CD14-positive monocyte (primary cell): Measurements from ENCODE around the gene MRPL32. TPM values are rescaled to one million over a fixed set of nuclear protein-coding genes. Genes with fewer than 3 reads are reported as not detected.

Experiments used
- DNase-seq, 3 donors: peaks; one replicate each; pipeline ENCODE4 v3.0.0-alpha.2; 2011 to 2022
- H2AFZ ChIP-seq: 2 replicates; pipeline ENCODE4 v1.6.0; 2012; ENCODE audit warnings: mild to moderate bottlenecking, low read depth, low read length, inconsistent platforms; ENCODE audit not compliant: insufficient read depth, poor library complexity, severe bottlenecking
- H3K27ac ChIP-seq, 2 donors: 1 replicate in 1 of 2; 2 replicates in 1 of 2; pipeline ENCODE4 v1.5.1; 2012 to 2013; ENCODE audit warnings: low read length in 2 of 2, control low read depth in 1 of 2, inconsistent platforms in 1 of 2, low read depth in 1 of 2, mild to moderate bottlenecking in 1 of 2
- H3K27me3 ChIP-seq, 2 donors: one replicate each; pipeline versions ENCODE4 v1.6.0 to v1.6.1; 2011 to 2013; ENCODE audit warnings: low read length in 2 of 2; ENCODE audit not compliant: control insufficient read depth in 2 of 2, insufficient read depth in 2 of 2
- H3K36me3 ChIP-seq, 2 donors: replicated peaks in 1 of 2; 1 replicate in 1 of 2; 2 replicates in 1 of 2; pipeline versions ENCODE4 v1.5.1 to v1.6.1; 2012 to 2013; ENCODE audit warnings: low read length in 2 of 2, control low read depth in 1 of 2, inconsistent platforms in 1 of 2, mild to moderate bottlenecking in 1 of 2; ENCODE audit not compliant: insufficient read depth in 2 of 2, control insufficient read depth in 1 of 2
- H3K4me1 ChIP-seq, 2 donors: 1 replicate in 1 of 2; 2 replicates in 1 of 2; pipeline versions ENCODE4 v1.5.1 to v1.6.1; 2012 to 2013; ENCODE audit warnings: low read length in 2 of 2, control low read depth in 1 of 2, inconsistent platforms in 1 of 2, mild to moderate bottlenecking in 1 of 2, moderate library complexity in 1 of 2; ENCODE audit not compliant: insufficient read depth in 2 of 2, control insufficient read depth in 1 of 2
- H3K4me2 ChIP-seq: replicated peaks from 2 replicates; pipeline ENCODE3; 2012; ENCODE audit warnings: low read length, moderate library complexity, mild to moderate bottlenecking; ENCODE audit not compliant: poor library complexity, severe bottlenecking; ENCODE audit errors: extremely low read depth
- H3K4me3 ChIP-seq, 3 experiments: fragments of 200-600 bp in 1 of 3; sonication (generic) in 1 of 3; replicated peaks in 1 of 3; 1 replicate in 2 of 3; 2 replicates in 1 of 3; pipeline ENCODE4 v1.5.1; 2011 to 2013; ENCODE audit warnings: low read length in 3 of 3, mild to moderate bottlenecking in 3 of 3, control low read depth in 2 of 3, low read depth in 2 of 3, inconsistent platforms in 1 of 3, moderate library complexity in 1 of 3
- H3K79me2 ChIP-seq: 2 replicates; pipeline ENCODE4 v1.6.0; 2012; ENCODE audit warnings: mild to moderate bottlenecking, control low read depth, inconsistent platforms, low read length, moderate library complexity; ENCODE audit not compliant: insufficient read depth
- H3K9ac ChIP-seq: 2 replicates; pipeline ENCODE4 v1.6.0; 2017; ENCODE audit warnings: low read length, mild to moderate bottlenecking; ENCODE audit not compliant: insufficient read depth, poor library complexity, severe bottlenecking
- H3K9me3 ChIP-seq, 2 donors: replicated peaks in 1 of 2; 1 replicate in 1 of 2; 2 replicates in 1 of 2; pipeline versions ENCODE4 v1.5.1 to v1.6.1; 2012 to 2013; ENCODE audit warnings: low read length in 2 of 2, control low read depth in 1 of 2; ENCODE audit not compliant: control insufficient read depth in 1 of 2, insufficient read depth in 1 of 2
- H4K20me1 ChIP-seq: 2 replicates; pipeline ENCODE4 v1.6.0; 2012; ENCODE audit warnings: mild to moderate bottlenecking, low read length, control low read depth, moderate library complexity; ENCODE audit not compliant: insufficient read depth
- H3K27ac Mint-ChIP-seq, 7 donors: one replicate each; pipeline ENCODE4 v1.8.0; 2020; ENCODE audit warnings: mild to moderate bottlenecking in 7 of 7, mixed read lengths in 7 of 7, moderate library complexity in 6 of 7, inconsistent platforms in 2 of 7
- H3K27me3 Mint-ChIP-seq, 3 donors: one replicate each; pipeline ENCODE4 v1.8.0; 2021 to 2022; ENCODE audit warnings: low read depth in 3 of 3, mild to moderate bottlenecking in 3 of 3, mixed read lengths in 3 of 3, moderate library complexity in 3 of 3, inconsistent platforms in 1 of 3
- H3K36me3 Mint-ChIP-seq, 2 donors: one replicate each; pipeline ENCODE4 v1.8.0; 2020; ENCODE audit warnings: mixed read lengths in 2 of 2, inconsistent platforms in 1 of 2, mild to moderate bottlenecking in 1 of 2
- H3K4me1 Mint-ChIP-seq: one replicate; pipeline ENCODE4 v1.8.0; 2020; ENCODE audit warnings: mild to moderate bottlenecking, mixed read lengths
- H3K4me3 Mint-ChIP-seq, 2 donors: one replicate each; pipeline ENCODE4 v1.8.0; 2020; ENCODE audit warnings: mild to moderate bottlenecking in 2 of 2, mixed read lengths in 2 of 2, moderate library complexity in 1 of 2
- H3K9me3 Mint-ChIP-seq, 7 donors: one replicate each; pipeline ENCODE4 v1.8.0; 2020 to 2022; ENCODE audit warnings: mixed read lengths in 7 of 7, mild to moderate bottlenecking in 6 of 7, moderate library complexity in 6 of 7, inconsistent platforms in 2 of 7
- CTCF ChIP-seq: fragments of 200-600 bp; IDR thresholded peaks from one replicate; pipeline ENCODE4 v1.8.0; 2022; ENCODE audit warnings: antibody characterized with exemption, mild to moderate bottlenecking
- WGBS: methylation state at CpG from one replicate; pipeline ENCODE4 v1.1.5; 2013; ENCODE audit warnings: missing lambda C conversion rate; ENCODE audit not compliant: insufficient coverage; 5-methylcytosine and 5-hydroxymethylcytosine counted together
- intact Hi-C, 2 donors: fragments of 100-400 bp; cut with micrococcal nuclease; formaldehyde crosslinking; loops; one replicate each; pipeline versions ENCODE4 v1.15.0 to v1.15.1; 2023
- polyA plus RNA-seq, 3 donors: library from polyadenylated mRNA; depleted of rRNA in 1 of 3; unstranded in 2 of 3; stranded (reverse) in 1 of 3; fragments of 300-500 nt in 2 of 3; fragments of >200 nt in 1 of 3; fragmentation: Illumina TruSeq in 2 of 3; gene quantifications; 1 replicate in 2 of 3; 2 replicates in 1 of 3; pipeline ENCODE4 v1.2.3, GENCODE V29; 2012 to 2021

MRPL32 gene
- polyA plus RNA-seq, 3 donors, result 23.4 to 49.6 (median 39.5) TPM

GRCh38 chr7:42893346-42894240 lies 38.6 kb upstream of the MRPL32 start:
- Histone ChIP-seq H3K27me3 (no peaks in the 10 kb centered on the region), H3K4me3 (no peak overlapping the region), H4K20me1 (no peaks in the 10 kb centered on the region), H2AFZ (no peak overlapping the region), H3K27ac (no peak overlapping the region), H3K9me3 (no peaks in the 10 kb centered on the region), H3K9ac (no peak overlapping the region), H3K4me2 (no peak overlapping the region), H3K4me1 (peaks cover 9 to 11% of the 10 kb centered on the region in 2 donors), H3K36me3 (no peaks in the 10 kb centered on the region), H3K79me2 (no peaks in the 10 kb centered on the region)
- H3K9me3 Mint-ChIP-seq, result peaks cover 5 to 21% (median 13%) of the 10 kb centered on the region in 7 donors
- H3K4me1 Mint-ChIP-seq, result peaks cover 11% of the 10 kb centered on the region
- no peak for DNase-seq
- peaks cover 0 to 3% (median 3%) of the 10 kb centered on the region in 3 donors for H3K27me3 Mint-ChIP-seq
- H3K4me3 Mint-ChIP-seq, result no peak overlapping the region
- no peak for TF ChIP-seq CTCF
- WGBS, result 92% methylated on average over 6 of the region's 9 CpGs
- intact Hi-C loops, result no loop called here
- no peak overlapping the region for H3K27ac Mint-ChIP-seq
- H3K36me3 Mint-ChIP-seq, result peaks cover 5 to 6% of the 10 kb centered on the region in 2 donors

GRCh38 chr7:42900842-42901241 lies 31.3 kb upstream of the MRPL32 start:
- H4K20me1 ChIP-seq, result no peaks in the 10 kb centered on the region
- H3K4me1 Mint-ChIP-seq, result peaks cover 13% of the 10 kb centered on the region
- no peaks in the 10 kb centered on the region for H3K4me1 ChIP-seq
- intact Hi-C loops, result no loop called here
- no peak overlapping the region for H3K4me3 ChIP-seq
- no peak overlapping the region for H2AFZ ChIP-seq
- H3K9ac ChIP-seq, result no peak overlapping the region
- no peak overlapping the region for H3K27ac Mint-ChIP-seq
- no peaks in the 10 kb centered on the region for H3K9me3 ChIP-seq
- H3K27me3 ChIP-seq, result no peaks in the 10 kb centered on the region
- peaks cover 0 to 7% (median 2%) of the 10 kb centered on the region in 3 donors for H3K27me3 Mint-ChIP-seq
- DNase-seq, result no peak
- no peaks in the 10 kb centered on the region for H3K79me2 ChIP-seq
- H3K4me2 ChIP-seq, result no peak overlapping the region
- TF ChIP-seq CTCF, result no peak
- H3K27ac ChIP-seq, result no peak overlapping the region
- H3K36me3 ChIP-seq, result no peaks in the 10 kb centered on the region
- H3K36me3 Mint-ChIP-seq, result no peaks in the 10 kb centered on the region
- peaks cover 0 to 5% (median 2%) of the 10 kb centered on the region in 7 donors for H3K9me3 Mint-ChIP-seq
- H3K4me3 Mint-ChIP-seq, result no peak overlapping the region
